Activated CD4-positive, alpha-beta T cell treated with anti-CD3 and anti-CD28 coated beads, Interleukin-2, amount 50 U/mL, for 1 hour (primary cell): ENCODE data around the gene WASF2.
"Not testable (repeated sequence)": the region's sequence is repeated elsewhere in the genome, so short reads cannot be mapped to it uniquely, and the experiment has no call there.

Source experiments
- DNase-seq: peaks from one replicate; pipeline ENCODE4 v3.0.0-alpha.2; 2020

WASF2 gene

GRCh38 chr1:27521861-27522431, 32.0 kb upstream of the WASF2 start:
- peak; percentile 13 for DNase-seq

- DNase-seq, result peak; percentile 53
Measured at GRCh38 chr1:27521336-27521831, 31.4 kb upstream of the WASF2 start.

GRCh38 chr1:27520651-27521050, 30.7 kb upstream of the WASF2 start:
- DNase-seq, result no peak

- no peak for DNase-seq
Measured at GRCh38 chr1:27519331-27520258, 29.6 kb upstream of the WASF2 start.

GRCh38 chr1:27518808-27519207, 28.8 kb upstream of the WASF2 start:
- DNase-seq, result no peak

GRCh38 chr1:27517907-27518718, 28.1 kb upstream of the WASF2 start:
- DNase-seq, result no peak

GRCh38 chr1:27517301-27517700, 27.3 kb upstream of the WASF2 start:
- DNase-seq, result no peak

- no peak for DNase-seq
Measured at GRCh38 chr1:27515626-27516025, 25.7 kb upstream of the WASF2 start.

GRCh38 chr1:27513958-27514357, 24.0 kb upstream of the WASF2 start:
- no peak for DNase-seq

GRCh38 chr1:27513528-27513927, 23.6 kb upstream of the WASF2 start:
- DNase-seq, result no peak

- DNase-seq, result no peak
Measured at GRCh38 chr1:27509127-27510080, 19.4 kb upstream of the WASF2 start.

- no peak for DNase-seq
Measured at GRCh38 chr1:27507960-27508665, 18.1 kb upstream of the WASF2 start.

GRCh38 chr1:27506703-27507102, 16.7 kb upstream of the WASF2 start:
- DNase-seq, result no peak

- DNase-seq, result no peak
Measured at GRCh38 chr1:27505420-27505680, 15.4 kb upstream of the WASF2 start.

- no peak for DNase-seq
Measured at GRCh38 chr1:27504588-27505419, 14.8 kb upstream of the WASF2 start.

- DNase-seq, result no peak
Measured at GRCh38 chr1:27503844-27504587, 14.0 kb upstream of the WASF2 start.

GRCh38 chr1:27503033-27503432, 13.1 kb upstream of the WASF2 start:
- DNase-seq, result no peak

- DNase-seq, result not testable (repeated sequence)
Measured at GRCh38 chr1:27501159-27501558, 11.2 kb upstream of the WASF2 start.

GRCh38 chr1:27499142-27499541, 9.2 kb upstream of the WASF2 start:
- no peak for DNase-seq

- no peak for DNase-seq
Measured at GRCh38 chr1:27496604-27497155, 6.7 kb upstream of the WASF2 start.
